Loucy (cell line): ENCODE results near the gene SDR9C7.
"Not testable (repeated sequence)": the region's sequence is repeated elsewhere in the genome, so short reads cannot be mapped to it uniquely, and the experiment has no call there.

ENCODE experiments used
- H2AFZ ChIP-seq: fragments of 200-600 bp; sonication (generic); 2 replicates; pipeline ENCODE4 v1.6.0; 2016; ENCODE audit warnings: antibody characterized with exemption, mild to moderate bottlenecking, low read length, moderate library complexity
- H3F3A ChIP-seq: fragments of 200-600 bp; 2 replicates; pipeline ENCODE4 v1.6.0; 2016; ENCODE audit warnings: antibody characterized with exemption, low read depth, mild to moderate bottlenecking
- H3K27me3 ChIP-seq: fragments of 200-600 bp; sonication (generic); 2 replicates; pipeline ENCODE4 v1.6.1; 2014; ENCODE audit warnings: low read length, mild to moderate bottlenecking; ENCODE audit not compliant: insufficient read depth, poor library complexity, severe bottlenecking
- H3K36me3 ChIP-seq: fragments of 200-600 bp; sonication (generic); 2 replicates; pipeline ENCODE4 v1.6.1; 2016; ENCODE audit warnings: low read length; ENCODE audit not compliant: insufficient read depth
- H3K4me1 ChIP-seq: fragments of 200-600 bp; sonication (generic); 2 replicates; pipeline ENCODE4 v1.5.1; 2014; ENCODE audit warnings: low read length, mild to moderate bottlenecking; ENCODE audit not compliant: insufficient read depth, poor library complexity, severe bottlenecking
- H3K4me2 ChIP-seq: fragments of 200-600 bp; sonication (generic); 2 replicates; pipeline ENCODE4 v1.6.0; 2014; ENCODE audit warnings: antibody characterized with exemption, low read length, low read depth, mild to moderate bottlenecking; ENCODE audit not compliant: poor library complexity, severe bottlenecking
- H3K4me3 ChIP-seq: fragments of 200-600 bp; sonication (generic); 2 replicates; pipeline ENCODE4 v1.5.1; 2014; ENCODE audit warnings: low read length, mild to moderate bottlenecking, mixed read lengths; ENCODE audit not compliant: poor library complexity, severe bottlenecking
- H3K79me2 ChIP-seq: fragments of 200-600 bp; sonication (generic); 2 replicates; pipeline ENCODE4 v1.6.1; 2014; ENCODE audit warnings: low read length; ENCODE audit not compliant: insufficient read depth
- H3K9ac ChIP-seq: fragments of 200-600 bp; sonication (generic); 2 replicates; pipeline ENCODE4 v1.6.0; 2014; ENCODE audit warnings: mild to moderate bottlenecking, low read depth, low read length, moderate library complexity; ENCODE audit not compliant: poor library complexity, severe bottlenecking
- H3K9me2 ChIP-seq: fragments of 200-600 bp; sonication (generic); replicated peaks from 2 replicates; pipeline ENCODE4 v1.6.1; 2016; ENCODE audit warnings: low read depth, low read length, mixed read lengths
- H3K9me3 ChIP-seq: fragments of 200-600 bp; sonication (generic); 2 replicates; pipeline ENCODE4 v1.6.1; 2014; ENCODE audit warnings: mild to moderate bottlenecking, antibody characterized with exemption, low read length, low read depth; ENCODE audit not compliant: insufficient read depth
- H4K20me1 ChIP-seq: fragments of 200-600 bp; sonication (generic); 2 replicates; pipeline ENCODE4 v1.6.0; 2014; ENCODE audit warnings: antibody characterized with exemption, low read length, mild to moderate bottlenecking; ENCODE audit not compliant: insufficient read depth, poor library complexity, severe bottlenecking
- EZH2phosphoT487 ChIP-seq: fragments of 200-600 bp; IDR thresholded peaks from 2 replicates; pipeline ENCODE4 v1.6.1; 2018; ENCODE audit warnings: antibody characterized with exemption, mild to moderate bottlenecking, moderate library complexity, borderline replicate concordance

The SDR9C7 gene

GRCh38 chr12:56978397-56979138, 44.4 kb upstream of the SDR9C7 start:
- Histone ChIP-seq H2AFZ (no peak overlapping the region), H3K4me1 (no peaks in the 10 kb centered on the region), H3K9ac (no peak overlapping the region), H3K36me3 (no peaks in the 10 kb centered on the region), H3K9me3 (no peaks in the 10 kb centered on the region), H3K9me2 (no peaks in the 10 kb centered on the region), H3K4me2 (no peak overlapping the region), H3F3A (no peaks in the 10 kb centered on the region), H3K27me3 (no peaks in the 10 kb centered on the region), H3K79me2 (no peaks in the 10 kb centered on the region), H3K4me3 (no peak overlapping the region), H4K20me1 (no peaks in the 10 kb centered on the region)
- TF ChIP-seq EZH2phosphoT487, result no peak

- H3K9me2 ChIP-seq, H3K36me3 ChIP-seq, H3K79me2 ChIP-seq, H3K9ac ChIP-seq, H4K20me1 ChIP-seq, H3F3A ChIP-seq, H2AFZ ChIP-seq, H3K4me3 ChIP-seq, H3K9me3 ChIP-seq, H3K27me3 ChIP-seq, H3K4me1 ChIP-seq, H3K4me2 ChIP-seq: not testable (repeated sequence)
Measured at GRCh38 chr12:56977361-56977760, 43.2 kb upstream of the SDR9C7 start.

GRCh38 chr12:56974224-56974623, 40.0 kb upstream of the SDR9C7 start:
- not testable (repeated sequence) for H3K4me3 ChIP-seq, H3K9me3 ChIP-seq, H3K9ac ChIP-seq, H3F3A ChIP-seq, H3K4me2 ChIP-seq, H3K36me3 ChIP-seq, H3K4me1 ChIP-seq, H3K79me2 ChIP-seq, H2AFZ ChIP-seq, H3K27me3 ChIP-seq, H3K9me2 ChIP-seq, H4K20me1 ChIP-seq

- H3K4me2 ChIP-seq, H2AFZ ChIP-seq, H3K4me1 ChIP-seq, H3F3A ChIP-seq, H3K9me3 ChIP-seq, H3K9ac ChIP-seq, H3K4me3 ChIP-seq, H3K9me2 ChIP-seq, H3K27me3 ChIP-seq, H4K20me1 ChIP-seq, H3K36me3 ChIP-seq, H3K79me2 ChIP-seq: not testable (repeated sequence)
Measured at GRCh38 chr12:56968910-56969309, 34.7 kb upstream of the SDR9C7 start.

- not testable (repeated sequence) for H3K9me2 ChIP-seq, H3K36me3 ChIP-seq, H4K20me1 ChIP-seq, H3K4me2 ChIP-seq, H3K4me3 ChIP-seq, H2AFZ ChIP-seq, H3F3A ChIP-seq, H3K79me2 ChIP-seq, H3K4me1 ChIP-seq, H3K9ac ChIP-seq, H3K27me3 ChIP-seq, H3K9me3 ChIP-seq
Measured at GRCh38 chr12:56965997-56966642, 31.9 kb upstream of the SDR9C7 start.

GRCh38 chr12:56965124-56965523, 30.9 kb upstream of the SDR9C7 start:
- H3K4me2 ChIP-seq, H3K9me2 ChIP-seq, H3K9me3 ChIP-seq, H3F3A ChIP-seq, H2AFZ ChIP-seq, H3K79me2 ChIP-seq, H3K36me3 ChIP-seq, H3K4me3 ChIP-seq, H3K4me1 ChIP-seq, H3K9ac ChIP-seq, H3K27me3 ChIP-seq, H4K20me1 ChIP-seq: not testable (repeated sequence)

- H3F3A ChIP-seq, H3K79me2 ChIP-seq: not testable (repeated sequence)
Measured at GRCh38 chr12:56963557-56963956, 29.3 kb upstream of the SDR9C7 start.

More at GRCh38 chr12:56963557-56963956, 29.3 kb upstream of the SDR9C7 start:
- not testable (repeated sequence) for H3K4me3 ChIP-seq, H4K20me1 ChIP-seq, H3K9me3 ChIP-seq, H3K4me2 ChIP-seq, H3K9ac ChIP-seq, H2AFZ ChIP-seq, H3K9me2 ChIP-seq, H3K27me3 ChIP-seq, H3K36me3 ChIP-seq, H3K4me1 ChIP-seq
